Measurements from ENCODE around the gene RAB11FIP5. TPM values are rescaled to one million over a fixed set of nuclear protein-coding genes. Genes with fewer than 3 reads are reported as not detected.

RAB11FIP5 gene
- total and polyA plus RNA-seq, 2 of the 4 experiments (the other 2 are of a cell fraction), result 21.5 to 34.5 TPM

DNA sequence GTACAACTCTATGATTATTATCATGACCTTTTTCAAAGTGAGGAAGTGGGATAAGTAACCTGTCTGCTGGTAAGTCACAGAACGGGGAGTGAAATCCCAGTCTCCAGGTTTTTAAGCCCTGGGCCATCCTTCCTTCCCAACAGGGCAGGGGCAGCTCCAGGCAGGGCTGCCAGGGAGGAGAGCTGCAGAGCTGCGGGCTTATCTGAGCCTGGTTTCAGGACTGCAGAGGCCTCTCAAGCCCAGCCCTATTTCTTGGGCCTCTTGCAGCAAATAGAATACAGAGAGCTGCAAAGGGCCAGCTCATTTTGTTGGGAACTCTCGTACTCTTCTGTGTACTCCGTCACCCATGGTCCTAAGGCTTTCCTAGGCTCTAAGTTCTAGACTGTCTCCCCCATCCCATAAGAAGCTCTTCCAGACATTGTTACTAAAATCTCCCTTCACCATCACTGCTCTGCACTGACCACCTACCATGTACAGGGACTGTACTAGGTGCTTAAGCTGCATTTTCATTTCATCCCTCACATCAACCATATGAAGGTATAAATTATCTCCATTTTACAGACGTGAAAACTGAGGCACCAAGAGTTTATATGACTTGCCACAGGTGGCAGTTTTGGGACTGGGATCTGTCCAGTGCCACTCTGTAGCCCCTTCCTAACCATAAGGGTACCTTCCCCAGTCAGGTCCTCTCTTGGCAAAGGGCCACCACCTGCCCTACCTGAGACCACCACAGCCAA lies 3.1 kb downstream of the RAB11FIP5 start (continued):
- no peak for TF ChIP-seq MAFK (IDR thresholded peaks at IDR 0.05; ENCODE audit: low read depth, low read length)

DNA sequence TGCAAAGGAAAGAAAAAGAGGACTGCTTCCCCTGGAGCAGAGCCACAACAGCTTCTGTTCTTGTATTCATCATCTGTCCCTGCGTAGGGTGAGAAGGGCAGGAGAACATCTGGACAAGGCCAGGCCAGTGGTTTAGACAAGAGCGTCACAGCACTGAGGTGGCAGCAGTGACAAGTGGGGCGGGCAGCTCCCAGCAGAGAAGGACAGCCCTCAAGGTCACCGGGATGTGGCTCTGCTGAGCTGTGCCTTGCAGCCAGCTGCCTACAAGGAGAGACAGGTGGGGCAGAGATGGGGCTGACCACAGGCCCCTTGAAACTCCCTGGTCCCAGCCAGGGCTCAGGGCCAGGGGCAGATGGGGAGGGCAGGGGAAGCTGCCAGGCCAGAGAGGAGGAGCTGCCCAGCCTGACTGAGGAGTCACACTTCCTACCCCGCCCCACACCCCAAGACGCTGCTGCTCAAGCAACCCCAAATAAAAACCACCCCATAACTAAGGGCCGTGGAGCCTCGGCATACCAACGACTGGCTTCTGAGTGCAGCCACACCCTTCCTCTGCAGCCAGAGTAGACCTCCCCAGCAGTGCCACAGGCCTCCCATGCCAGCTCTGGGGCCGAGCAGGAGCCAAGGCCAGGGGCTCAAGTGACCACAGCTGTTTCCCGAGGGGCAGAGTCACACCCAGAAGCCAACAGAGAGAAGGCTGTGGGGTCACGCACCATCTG lies 5.4 kb downstream of the RAB11FIP5 start:
- ATAC-seq (ENCODE audit: low read depth) (no peak), DNase-seq (no peak)

More for the DNA sequence above, 5.4 kb downstream of the RAB11FIP5 start:
- Histone ChIP-seq H3K27me3 (ENCODE audit: control insufficient read depth, insufficient read depth, low read length) (no peaks in the 10 kb centered on the region), H3K36me3 (ENCODE audit: control insufficient read depth, insufficient read depth, low read length) (peaks cover 2% of the 10 kb centered on the region; the same call in 1 of the 2 replicates), H2BK15ac (ENCODE audit: low read depth, low read length) (no peak overlapping the region), H4K5ac (ENCODE audit: low read depth, low read length) (no peak overlapping the region), H2BK20ac (ENCODE audit: low read depth, low read length) (no peak overlapping the region), H3K4me3 (ENCODE audit: insufficient read depth, low read depth, low read length) (no peak overlapping the region), H3K4me2 (ENCODE audit: low read depth, low read length) (0 out of 2 replicates have a peak overlapping the region, but pooled peaks have one; percentile 14), H3K79me1 (ENCODE audit: low read depth in 1 of 2, low read length in 2 of 2) (peaks cover 9 to 87% of the 10 kb centered on the region in 2 experiments; a peak in 3 of 4 replicates), H2BK120ac (ENCODE audit: low read depth, low read length) (no peak overlapping the region), H2AK9ac (replicated peaks; ENCODE audit: low read depth, low read length, poor library complexity) (peak overlapping the region; percentile 93), H3K9me3 (ENCODE audit: control insufficient read depth, insufficient read depth, low read length) (no peaks in the 10 kb centered on the region), H3K23ac (ENCODE audit: low read depth, low read length) (peak overlapping the region; percentile 64; the same call in 1 of the 2 replicates), H3K18ac (ENCODE audit: low read depth, low read length) (no peak overlapping the region), H3K9me1 (ENCODE audit: insufficient read depth, low read length) (peaks cover 68% of the 10 kb centered on the region), H4K8ac (ENCODE audit: low read depth in 2 of 2, low read length in 2 of 2) (peak overlapping the region in 1 of 2 experiments; percentile 35; a peak in 1 of 4 replicates), H3K27ac (ENCODE audit: insufficient read depth, low read length) (no peak overlapping the region), H2BK5ac (ENCODE audit: low read depth, low read length, poor library complexity, severe bottlenecking) (no peak overlapping the region), H2AK5ac (ENCODE audit: low read depth, low read length) (0 out of 2 replicates have a peak overlapping the region, but pooled peaks have one; percentile 27), H2AFZ (replicated peaks; ENCODE audit: low read length, poor library complexity) (no peak overlapping the region), H4K20me1 (ENCODE audit: insufficient read depth, low read length) (peaks cover 91% of the 10 kb centered on the region), H3K56ac (ENCODE audit: extremely low read depth, insufficient read depth, low read length) (no peak overlapping the region), H4K91ac (ENCODE audit: insufficient read depth, low read depth, low read length) (no peak overlapping the region), H3K9ac (ENCODE audit: low read depth, low read length) (no peak overlapping the region), H3K4me1 (ENCODE audit: control insufficient read depth, insufficient read depth, low read length) (peaks cover 38% of the 10 kb centered on the region), H3K4ac (ENCODE audit: low read depth, low read length) (peak overlapping the region; percentile 54; the same call in 1 of the 2 replicates), H3K14ac (replicated peaks; ENCODE audit: low read depth, low read length) (peak overlapping the region; percentile 65; the same call in 1 of the 2 replicates)
- no TSS peak for BruUV-seq (replicated peaks)
- ChIA-PET CTCF (no interaction called here), POLR2A (ENCODE audit: unreplicated experiment) (no interaction called here)
- dilution Hi-C loops (cut with HindIII; ENCODE audit: low sequenced_read_pairs, unreplicated experiment) (no loop called here), in situ Hi-C loops (cut with MboI; ENCODE audit: low sequenced_read_pairs) (no loop called here), intact Hi-C loops (cut with micrococcal nuclease) (no loop called here)
- TF ChIP-seq RAD21 (IDR thresholded peaks at IDR 0.05; ENCODE audit: low read length) (no peak), CEBPB (IDR thresholded peaks at IDR 0.05; ENCODE audit: low read depth, low read length) (no peak), ELK1 (IDR thresholded peaks at IDR 0.05; ENCODE audit: borderline replicate concordance, low read depth, low read length) (no peak)
- WGBS, 2 experiments (ENCODE audit: extremely low coverage in 2 of 2, insufficient read length in 1 of 2), result 65% methylated on average over 7 of the region's 12 CpGs; no CpG with 5 or more reads in 1 of the 2 experiments
